Right atrium auricular region (tissue), 2 donors: Measurements from ENCODE around the gene CDYL. TPM values are rescaled to one million over a fixed set of nuclear protein-coding genes. Genes with fewer than 3 reads are reported as not detected.

Experiments used
- DNase-seq: peaks from one replicate; pipeline ENCODE4 v3.0.0-alpha.2; 2019; ENCODE audit warnings: low spot score
- H3K27ac ChIP-seq, 2 donors: fragments of 200-600 bp; sonication (generic); 1 replicate in 1 of 2; 2 replicates in 1 of 2; pipeline ENCODE4 v1.5.1; 2016 to 2019
- H3K27me3 ChIP-seq, 2 donors: fragments of 200-600 bp; sonication (generic); one replicate each; pipeline versions ENCODE4 v1.5.1 to v1.6.0; 2017 to 2019
- H3K36me3 ChIP-seq: fragments of 200-600 bp; sonication (generic); one replicate; pipeline ENCODE4 v1.5.1; 2016
- H3K4me1 ChIP-seq, 2 donors: fragments of 200-600 bp; sonication (generic); one replicate each; pipeline versions ENCODE4 v1.5.1 to v1.6.0; 2017 to 2019
- H3K4me3 ChIP-seq, 2 donors: fragments of 200-600 bp; sonication (generic); 1 replicate in 1 of 2; 2 replicates in 1 of 2; pipeline ENCODE4 v1.5.1; 2017 to 2019; ENCODE audit warnings: mild to moderate bottlenecking in 1 of 2, moderate library complexity in 1 of 2
- H3K9me3 ChIP-seq, 2 donors: fragments of 200-600 bp; sonication (generic); one replicate each; pipeline ENCODE4 v1.5.1; 2019
- CTCF ChIP-seq, 2 donors: fragments of 200-600 bp; sonication (generic); IDR thresholded peaks; one replicate each; pipeline ENCODE4 v1.5.1; 2019; ENCODE audit warnings: antibody characterized with exemption in 2 of 2
- total RNA-seq, 2 donors: library from RNA; depleted of rRNA; stranded (reverse); fragments of >200 nt; gene quantifications; one replicate each; pipeline ENCODE4 v1.1.0, GENCODE V29; 2016

The CDYL gene
- total RNA-seq, 2 donors from 2014 or later: 23.7 to 28.9 TPM

GRCh38 chr6:4812068-4812467 is 35.9 kb downstream of the CDYL start:
- DNase-seq: no peak
- H3K27ac ChIP-seq: no peak overlapping the region
- no peaks in the 10 kb centered on the region for H3K9me3 ChIP-seq
- TF ChIP-seq CTCF (IDR thresholded peaks at IDR 0.05): no peak
- no peaks in the 10 kb centered on the region for H3K27me3 ChIP-seq
- H3K36me3 ChIP-seq: no peaks in the 10 kb centered on the region
- peaks cover 0 to 13% of the 10 kb centered on the region in 2 donors for H3K4me1 ChIP-seq
- H3K4me3 ChIP-seq: no peak overlapping the region

- no peak overlapping the region for H3K4me3 ChIP-seq
- no peak overlapping the region for H3K27ac ChIP-seq
- no peaks in the 10 kb centered on the region for H3K27me3 ChIP-seq
- no peak for TF ChIP-seq CTCF (IDR thresholded peaks at IDR 0.05)
- H3K36me3 ChIP-seq: no peaks in the 10 kb centered on the region
- H3K9me3 ChIP-seq: no peaks in the 10 kb centered on the region
- DNase-seq: no peak
- peaks cover 0 to 13% of the 10 kb centered on the region in 2 donors for H3K4me1 ChIP-seq
These were observed 36.9 kb downstream of the CDYL start for GRCh38 chr6:4813055-4813454.

GRCh38 chr6:4814212-4814611 is 38.0 kb downstream of the CDYL start:
- Histone ChIP-seq H3K27ac (no peak overlapping the region), H3K36me3 (no peaks in the 10 kb centered on the region), H3K4me1 (peaks cover 0 to 13% of the 10 kb centered on the region in 2 donors), H3K4me3 (no peak overlapping the region), H3K27me3 (no peaks in the 10 kb centered on the region), H3K9me3 (no peaks in the 10 kb centered on the region)
- no peak for DNase-seq
- no peak for TF ChIP-seq CTCF (IDR thresholded peaks at IDR 0.05)

- TF ChIP-seq CTCF (IDR thresholded peaks at IDR 0.05): no peak
- Histone ChIP-seq H3K4me3 (no peak overlapping the region), H3K27ac (no peak overlapping the region), H3K9me3 (no peaks in the 10 kb centered on the region), H3K36me3 (no peaks in the 10 kb centered on the region), H3K4me1 (peaks cover 0 to 13% of the 10 kb centered on the region in 2 donors), H3K27me3 (no peaks in the 10 kb centered on the region)
- no peak for DNase-seq
These were observed 38.8 kb downstream of the CDYL start for GRCh38 chr6:4814987-4815386.

GRCh38 chr6:4815584-4815983 is 39.4 kb downstream of the CDYL start:
- DNase-seq: no peak
- no peak for TF ChIP-seq CTCF (IDR thresholded peaks at IDR 0.05)
- no peaks in the 10 kb centered on the region for H3K9me3 ChIP-seq

GRCh38 chr6:4816904-4817303 is 40.7 kb downstream of the CDYL start:
- no peak for TF ChIP-seq CTCF (IDR thresholded peaks at IDR 0.05)
- no peak overlapping the region for H3K4me3 ChIP-seq
- H3K27me3 ChIP-seq: no peaks in the 10 kb centered on the region
- H3K4me1 ChIP-seq: peaks cover 0 to 4% of the 10 kb centered on the region in 2 donors
- H3K9me3 ChIP-seq: no peaks in the 10 kb centered on the region
- no peaks in the 10 kb centered on the region for H3K36me3 ChIP-seq
- no peak for DNase-seq
- no peak overlapping the region for H3K27ac ChIP-seq

More at GRCh38 chr6:4815584-4815983, 39.4 kb downstream of the CDYL start:
- H3K36me3 ChIP-seq: no peaks in the 10 kb centered on the region
- peaks cover 0 to 12% of the 10 kb centered on the region in 2 donors for H3K4me1 ChIP-seq
- H3K27ac ChIP-seq: no peak overlapping the region
- H3K4me3 ChIP-seq: no peak overlapping the region
- H3K27me3 ChIP-seq: no peaks in the 10 kb centered on the region
